Astrocyte (in vitro differentiated cells and primary cell): Measurements from ENCODE around the gene FGD4. TPM values are rescaled to one million over a fixed set of nuclear protein-coding genes. Genes with fewer than 3 reads are reported as not detected.

Experiments used
- DNase-seq: peaks from one replicate; pipeline ENCODE4 v3.0.0-alpha.2; 2010; ENCODE audit warnings: low read depth
- FAIRE-seq: peaks from 2 replicates; lab custom pipeline; 2011; peaks lifted over from hg19 to GRCh38; lab: Jason Lieb, UNC
- H2AFZ ChIP-seq: 2 replicates; pipeline ENCODE4 v1.6.0; 2012; ENCODE audit warnings: low read depth, low read length, inconsistent platforms
- H3K27ac ChIP-seq: 2 replicates; pipeline ENCODE4 v1.5.1; 2011; ENCODE audit warnings: low read depth, low read length, inconsistent platforms
- H3K27me3 ChIP-seq: 2 replicates; pipeline ENCODE4 v1.6.0; 2011; ENCODE audit warnings: low read length, inconsistent platforms; ENCODE audit not compliant: insufficient read depth
- H3K36me3 ChIP-seq: 2 replicates; pipeline ENCODE4 v1.5.1; 2011; ENCODE audit warnings: low read length, inconsistent platforms; ENCODE audit not compliant: insufficient read depth
- H3K4me1 ChIP-seq: 2 replicates; pipeline ENCODE4 v1.5.1; 2011; ENCODE audit warnings: low read length, inconsistent platforms; ENCODE audit not compliant: insufficient read depth
- H3K4me2 ChIP-seq: 2 replicates; pipeline ENCODE4 v1.6.0; 2012; ENCODE audit warnings: low read length, inconsistent platforms
- H3K4me3 ChIP-seq: 2 replicates; pipeline ENCODE4 v1.5.1; 2011; ENCODE audit warnings: low read depth, mild to moderate bottlenecking, low read length, inconsistent platforms; ENCODE audit not compliant: insufficient read depth
- H3K79me2 ChIP-seq: 2 replicates; pipeline ENCODE4 v1.6.0; 2012; ENCODE audit warnings: mild to moderate bottlenecking, low read length, inconsistent platforms; ENCODE audit not compliant: insufficient read depth
- H3K9ac ChIP-seq: 2 replicates; pipeline ENCODE4 v1.6.0; 2012; ENCODE audit warnings: mild to moderate bottlenecking, low read length, inconsistent platforms
- H3K9me3 ChIP-seq: 2 replicates; pipeline ENCODE4 v1.5.1; 2012; ENCODE audit warnings: low read depth, mild to moderate bottlenecking, low read length, inconsistent platforms; ENCODE audit not compliant: insufficient read depth
- H4K20me1 ChIP-seq: 2 replicates; pipeline ENCODE4 v1.6.0; 2012; ENCODE audit warnings: low read length, inconsistent platforms; ENCODE audit not compliant: insufficient read depth
- H3K27ac Mint-ChIP-seq: one replicate; pipeline ENCODE4 v1.8.0; 2021; ENCODE audit warnings: mild to moderate bottlenecking, mixed read lengths; ENCODE audit not compliant: unreplicated experiment
- H3K27me3 Mint-ChIP-seq: one replicate; pipeline ENCODE4 v1.8.0; 2021; ENCODE audit warnings: low read depth, mixed read lengths; ENCODE audit not compliant: unreplicated experiment
- H3K36me3 Mint-ChIP-seq: one replicate; pipeline ENCODE4 v1.8.0; 2021; ENCODE audit warnings: low read depth, mixed read lengths; ENCODE audit not compliant: unreplicated experiment
- H3K4me1 Mint-ChIP-seq: one replicate; pipeline ENCODE4 v1.8.0; 2021; ENCODE audit warnings: low read depth, mixed read lengths; ENCODE audit not compliant: unreplicated experiment
- H3K4me3 Mint-ChIP-seq: one replicate; pipeline ENCODE4 v1.8.0; 2021; ENCODE audit warnings: mild to moderate bottlenecking, moderate library complexity, mixed read lengths; ENCODE audit not compliant: unreplicated experiment
- H3K9me3 Mint-ChIP-seq: one replicate; pipeline ENCODE4 v1.8.0; 2021; ENCODE audit warnings: mild to moderate bottlenecking, mixed read lengths; ENCODE audit not compliant: unreplicated experiment
- CTCF ChIP-seq: IDR thresholded peaks from 2 replicates; pipeline ENCODE4 v1.5.1; 2011; ENCODE audit warnings: low read depth, mild to moderate bottlenecking, inconsistent platforms, low read length, moderate library complexity; ENCODE audit not compliant: insufficient read depth
- EZH2 ChIP-seq: IDR thresholded peaks from 2 replicates; pipeline ENCODE4 v1.6.1; 2012; ENCODE audit warnings: mild to moderate bottlenecking, low read length, inconsistent platforms; ENCODE audit not compliant: insufficient read depth
- total RNA-seq: library from RNA; stranded (reverse); gene quantifications from 2 replicates; pipeline ENCODE4 v1.2.1, GENCODE V29; 2021

The FGD4 gene
- total RNA-seq, 1 donor from 2014 or later, result 18.7 TPM

GRCh38 chr12:32455607-32456071 lies 56.3 kb downstream of the FGD4 start:
- Histone ChIP-seq H3K4me1 (peaks cover 23% of the 10 kb centered on the region), H3K9me3 (no peaks in the 10 kb centered on the region), H3K9ac (peak overlapping the region; percentile 46), H4K20me1 (no peaks in the 10 kb centered on the region), H3K79me2 (no peaks in the 10 kb centered on the region), H2AFZ (peak overlapping the region; percentile 16), H3K27me3 (no peaks in the 10 kb centered on the region), H3K4me3 (peak overlapping the region; percentile 45), H3K27ac (peak overlapping the region; percentile 35), H3K4me2 (peak overlapping the region; percentile 79), H3K36me3 (no peaks in the 10 kb centered on the region)
- no peaks in the 10 kb centered on the region for H3K9me3 Mint-ChIP-seq
- peak; percentile 69 for FAIRE-seq
- H3K27ac Mint-ChIP-seq, result no peak overlapping the region
- no peak for TF ChIP-seq EZH2
- peak; percentile 72 for TF ChIP-seq CTCF
- H3K36me3 Mint-ChIP-seq, result no peaks in the 10 kb centered on the region
- H3K27me3 Mint-ChIP-seq, result no peaks in the 10 kb centered on the region
- H3K4me3 Mint-ChIP-seq, result peak overlapping the region; percentile 54
- peak; percentile 65 for DNase-seq
- H3K4me1 Mint-ChIP-seq, result peaks cover 23% of the 10 kb centered on the region

GRCh38 chr12:32457251-32458025 lies 58.1 kb downstream of the FGD4 start:
- no peaks in the 10 kb centered on the region for H3K79me2 ChIP-seq
- H3K4me2 ChIP-seq, result peak overlapping the region; percentile 37

More at GRCh38 chr12:32457251-32458025, 58.1 kb downstream of the FGD4 start:
- H3K9ac ChIP-seq, result no peak overlapping the region
- H3K4me3 ChIP-seq, result no peak overlapping the region
- no peak overlapping the region for H3K27ac ChIP-seq
- H4K20me1 ChIP-seq, result no peaks in the 10 kb centered on the region
- no peak overlapping the region for H3K4me3 Mint-ChIP-seq
- DNase-seq (peak; percentile 66), FAIRE-seq (no peak)
- no peaks in the 10 kb centered on the region for H3K27me3 ChIP-seq
- H3K9me3 ChIP-seq, result no peaks in the 10 kb centered on the region
- peaks cover 23% of the 10 kb centered on the region for H3K4me1 ChIP-seq
- no peak for TF ChIP-seq CTCF
- H3K9me3 Mint-ChIP-seq, result no peaks in the 10 kb centered on the region
- H3K36me3 Mint-ChIP-seq, result no peaks in the 10 kb centered on the region
- H3K36me3 ChIP-seq, result no peaks in the 10 kb centered on the region
- no peak overlapping the region for H3K27ac Mint-ChIP-seq
- no peak overlapping the region for H2AFZ ChIP-seq
- H3K27me3 Mint-ChIP-seq, result no peaks in the 10 kb centered on the region
- peaks cover 33% of the 10 kb centered on the region for H3K4me1 Mint-ChIP-seq
